Neural progenitor cell (in vitro differentiated cells): ENCODE measurements around the gene CELSR2. TPM values are rescaled to one million over a fixed set of nuclear protein-coding genes. Genes with fewer than 3 reads are reported as not detected.

Experiments used
- DNase-seq: peaks from one replicate; pipeline ENCODE4 v3.0.0-alpha.2; 2016; ENCODE audit warnings: low spot score
- H2AFZ ChIP-seq: fragments of 200-600 bp; sonication (generic); replicated peaks from 2 replicates; pipeline ENCODE4 v1.6.1; 2016; ENCODE audit warnings: antibody characterized with exemption
- H3F3A ChIP-seq: fragments of 200-600 bp; sonication (generic); 2 replicates; pipeline ENCODE4 v1.6.1; 2016; ENCODE audit warnings: antibody characterized with exemption, low read depth
- H3K27ac ChIP-seq: fragments of 200-600 bp; sonication (generic); 2 replicates; pipeline ENCODE4 v1.5.1; 2016; ENCODE audit warnings: mild to moderate bottlenecking
- H3K27me3 ChIP-seq: fragments of 200-600 bp; sonication (generic); 2 replicates; pipeline ENCODE4 v1.6.1; 2016; ENCODE audit warnings: mild to moderate bottlenecking, moderate library complexity
- H3K36me3 ChIP-seq: fragments of 200-600 bp; sonication (generic); 2 replicates; pipeline ENCODE4 v1.5.1; 2016
- H3K4me1 ChIP-seq: fragments of 200-600 bp; sonication (generic); 2 replicates; pipeline ENCODE4 v1.6.1; 2016; ENCODE audit warnings: mixed run types
- H3K4me2 ChIP-seq: fragments of 200-600 bp; sonication (generic); 2 replicates; pipeline ENCODE4 v1.6.1; 2016
- H3K4me3 ChIP-seq: fragments of 200-600 bp; sonication (generic); 2 replicates; pipeline ENCODE4 v1.5.1; 2016
- H3K79me2 ChIP-seq: fragments of 200-600 bp; sonication (generic); 2 replicates; pipeline ENCODE4 v1.6.1; 2016; ENCODE audit warnings: low read depth
- H3K9ac ChIP-seq: fragments of 200-600 bp; sonication (generic); 2 replicates; pipeline ENCODE4 v1.6.1; 2016
- H3K9me3 ChIP-seq: fragments of 200-600 bp; sonication (generic); 2 replicates; pipeline ENCODE4 v1.5.1; 2016; ENCODE audit warnings: low read depth
- H4K20me1 ChIP-seq: fragments of 200-600 bp; sonication (generic); 2 replicates; pipeline ENCODE4 v1.6.1; 2016; ENCODE audit warnings: low read depth
- H3K27ac Mint-ChIP-seq: 3 replicates; pipeline ENCODE4 v1.8.0; 2021; ENCODE audit warnings: mixed read lengths
- H3K27me3 Mint-ChIP-seq: 2 replicates; pipeline ENCODE4 v1.8.0; 2022; ENCODE audit warnings: low read depth, mild to moderate bottlenecking, inconsistent platforms, moderate library complexity, mixed read lengths; ENCODE audit not compliant: insufficient read depth
- H3K36me3 Mint-ChIP-seq: 3 replicates; pipeline ENCODE4 v1.8.0; 2021; ENCODE audit warnings: mixed read lengths
- H3K4me1 Mint-ChIP-seq: 3 replicates; pipeline ENCODE4 v1.8.0; 2021; ENCODE audit warnings: mixed read lengths
- H3K4me3 Mint-ChIP-seq: 3 replicates; pipeline ENCODE4 v1.8.0; 2021; ENCODE audit warnings: mild to moderate bottlenecking, moderate library complexity, mixed read lengths
- H3K9me3 Mint-ChIP-seq: 3 replicates; pipeline ENCODE4 v1.8.0; 2020; ENCODE audit warnings: mixed read lengths
- CTCF ChIP-seq: fragments of 200-600 bp; sonication (generic); IDR thresholded peaks from 2 replicates; pipeline ENCODE4 v1.5.1; 2017; ENCODE audit warnings: antibody characterized with exemption, mild to moderate bottlenecking
- EZH2 ChIP-seq: fragments of 200-600 bp; sonication (generic); IDR thresholded peaks from 2 replicates; pipeline ENCODE4 v1.6.1; 2017; ENCODE audit warnings: antibody characterized with exemption, mild to moderate bottlenecking, moderate library complexity
- EZH2phosphoT487 ChIP-seq: fragments of 200-600 bp; sonication (generic); IDR thresholded peaks from 2 replicates; pipeline ENCODE4 v1.6.1; 2017; ENCODE audit warnings: antibody characterized with exemption
- total RNA-seq: library from RNA; depleted of rRNA; stranded (reverse); fragments of >200 nt; gene quantifications from 2 replicates; pipeline ENCODE4 v1.2.3, GENCODE V29; 2015; ENCODE audit warnings: low replicate concordance

Gene CELSR2
- total RNA-seq, 1 donor from 2014 or later, result 11.1 TPM

- DNase-seq, result no peak
- peaks cover 3% of the 10 kb centered on the region for H3K9me3 Mint-ChIP-seq
- Histone ChIP-seq H3K4me2 (no peak overlapping the region), H3K4me3 (no peak overlapping the region), H4K20me1 (no peaks in the 10 kb centered on the region), H3K79me2 (no peaks in the 10 kb centered on the region), H3K9ac (no peak overlapping the region), H2AFZ (no peak overlapping the region), H3K27me3 (no peaks in the 10 kb centered on the region), H3K9me3 (no peaks in the 10 kb centered on the region), H3K4me1 (peaks cover 13% of the 10 kb centered on the region), H3K36me3 (no peaks in the 10 kb centered on the region), H3K27ac (no peak overlapping the region), H3F3A (no peaks in the 10 kb centered on the region)
- H3K4me3 Mint-ChIP-seq, result no peak overlapping the region
- peaks cover 7% of the 10 kb centered on the region for H3K27me3 Mint-ChIP-seq
- peaks cover 16% of the 10 kb centered on the region for H3K4me1 Mint-ChIP-seq
- TF ChIP-seq EZH2phosphoT487, result no peak
- H3K27ac Mint-ChIP-seq, result no peak overlapping the region
- H3K36me3 Mint-ChIP-seq, result no peaks in the 10 kb centered on the region
Observed at GRCh38 chr1:109299558-109300343, 50.4 kb downstream of the CELSR2 start.

- H3K36me3 ChIP-seq, result no peaks in the 10 kb centered on the region
- H2AFZ ChIP-seq, result peak overlapping the region; percentile 42
- H3K9me3 ChIP-seq, result no peaks in the 10 kb centered on the region
- H3K4me1 ChIP-seq, result peaks cover 18% of the 10 kb centered on the region
- TF ChIP-seq CTCF (no peak), EZH2phosphoT487 (no peak), EZH2 (no peak)
- no peak overlapping the region for H3K4me2 ChIP-seq
- Mint-ChIP-seq H3K36me3 (no peaks in the 10 kb centered on the region), H3K4me3 (no peak overlapping the region), H3K4me1 (peaks cover 19% of the 10 kb centered on the region), H3K9me3 (peaks cover 3% of the 10 kb centered on the region), H3K27ac (no peak overlapping the region), H3K27me3 (peaks cover 7% of the 10 kb centered on the region)
- no peaks in the 10 kb centered on the region for H3F3A ChIP-seq
- no peak overlapping the region for H3K27ac ChIP-seq
- no peaks in the 10 kb centered on the region for H3K79me2 ChIP-seq
- no peak overlapping the region for H3K9ac ChIP-seq
- no peak overlapping the region for H3K4me3 ChIP-seq
- H4K20me1 ChIP-seq, result no peaks in the 10 kb centered on the region
- no peaks in the 10 kb centered on the region for H3K27me3 ChIP-seq
- no peak for DNase-seq
Observed at GRCh38 chr1:109300650-109301151, 51.4 kb downstream of the CELSR2 start.

GRCh38 chr1:109301874-109302273, 52.5 kb downstream of the CELSR2 start:
- no peak overlapping the region for H2AFZ ChIP-seq
- Mint-ChIP-seq H3K4me1 (peaks cover 25% of the 10 kb centered on the region), H3K27me3 (peaks cover 7% of the 10 kb centered on the region)

More at GRCh38 chr1:109301874-109302273, 52.5 kb downstream of the CELSR2 start:
- no peak for TF ChIP-seq EZH2
- TF ChIP-seq CTCF, result no peak
- TF ChIP-seq EZH2phosphoT487, result no peak
- Histone ChIP-seq H3K9ac (no peak overlapping the region), H3K27ac (no peak overlapping the region), H3K27me3 (no peaks in the 10 kb centered on the region), H3K36me3 (no peaks in the 10 kb centered on the region), H4K20me1 (no peaks in the 10 kb centered on the region), H3K79me2 (no peaks in the 10 kb centered on the region), H3K9me3 (no peaks in the 10 kb centered on the region), H3K4me3 (no peak overlapping the region), H3K4me1 (peaks cover 30% of the 10 kb centered on the region), H3F3A (peaks cover under 1% of the 10 kb centered on the region), H3K4me2 (no peak overlapping the region)
- Mint-ChIP-seq H3K9me3 (peaks cover 3% of the 10 kb centered on the region), H3K27ac (no peak overlapping the region), H3K36me3 (no peaks in the 10 kb centered on the region), H3K4me3 (no peak overlapping the region)
- no peak for DNase-seq
